ENCODE results near the gene PCGF3. TPM values are rescaled to one million over a fixed set of nuclear protein-coding genes. Genes with fewer than 3 reads are reported as not detected.

PCGF3 gene
- total and polyA plus RNA-seq, 9 donors, result 38.9 to 79.4 (median 56.1) TPM

DNA sequence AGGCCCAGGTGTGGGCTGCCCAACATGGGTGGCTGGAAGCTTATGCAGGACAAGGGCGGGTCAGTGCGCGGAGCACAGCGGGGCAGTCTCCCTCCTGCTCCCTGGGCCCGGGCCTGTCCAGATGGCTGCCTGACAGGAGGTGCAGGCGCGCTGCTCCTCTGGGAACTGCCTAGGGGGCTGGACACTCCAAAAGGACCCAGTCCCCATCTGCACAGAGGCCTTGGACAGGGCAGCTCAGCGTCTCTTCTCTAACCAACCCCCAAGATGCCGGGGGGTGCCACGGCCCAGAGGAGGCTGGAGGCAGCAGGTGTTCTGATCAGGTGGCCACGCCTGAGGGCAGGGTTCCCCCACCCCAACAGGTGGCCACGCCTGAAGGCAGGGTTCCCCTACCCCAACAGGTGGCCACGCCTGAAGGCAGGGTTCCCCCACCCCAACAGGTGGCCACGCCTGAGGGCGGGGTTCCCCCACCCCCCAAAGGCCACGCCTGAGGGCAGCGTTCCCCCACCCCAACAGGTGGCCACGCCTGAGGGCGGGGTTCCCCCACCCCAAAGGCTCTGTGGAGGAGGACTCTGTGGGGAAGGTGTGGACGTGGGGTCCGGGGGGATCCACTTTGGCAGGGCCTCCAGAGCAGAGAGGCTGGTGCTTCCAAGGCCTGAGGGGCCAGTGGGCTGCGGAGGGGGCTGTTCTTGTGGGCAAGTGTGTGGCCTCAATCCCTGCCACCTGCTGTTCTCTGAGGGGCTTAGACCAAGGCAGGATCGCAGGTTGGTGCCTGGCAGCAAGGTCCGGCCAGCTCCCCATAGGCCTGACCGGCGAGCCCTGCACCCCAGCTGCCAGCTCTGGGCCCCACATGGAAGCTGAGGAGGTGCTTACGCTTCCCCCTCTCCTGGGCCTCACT is 84.2 kb downstream of the PCGF3 start:
- Histone ChIP-seq H3K4me1 (ENCODE audit: control insufficient read depth, insufficient read depth, low read length) (peaks cover 32% of the 10 kb centered on the region), H3K4me3 (ENCODE audit: low read length) (no peak overlapping the region), H3K9me3 (replicated peaks; ENCODE audit: control insufficient read depth, low read depth, low read length) (no peaks in the 10 kb centered on the region), H3K27ac (ENCODE audit: low read length) (no peak overlapping the region), H3K36me3 (ENCODE audit: control insufficient read depth, insufficient read depth, low read length) (no peaks in the 10 kb centered on the region), H3K27me3 (ENCODE audit: control insufficient read depth, insufficient read depth, low read length) (peaks cover 86% of the 10 kb centered on the region)
- DNase-seq, result no peak
- WGBS (ENCODE audit: insufficient coverage), result 75% methylated on average over 16 of the region's 27 CpGs

DNA sequence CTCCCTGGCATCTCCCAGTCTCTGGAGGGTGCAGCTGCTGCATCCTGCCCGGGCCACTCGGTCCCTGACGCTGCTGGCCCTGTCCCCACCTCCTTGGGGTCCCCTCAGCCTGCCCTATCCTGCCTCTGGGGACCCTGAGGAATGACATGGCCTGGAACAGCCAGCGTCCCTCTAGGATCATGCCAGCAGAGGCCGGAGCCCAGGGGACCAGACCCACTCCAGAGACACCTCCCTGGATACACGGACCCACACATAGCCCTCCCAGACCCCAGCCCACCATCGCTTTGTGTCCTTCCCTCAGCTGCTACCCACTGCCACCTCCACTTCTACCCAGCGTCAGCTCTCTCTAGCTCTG is 84.8 kb downstream of the PCGF3 start:
- WGBS (ENCODE audit: insufficient coverage), result 60% methylated on average over 8 of the region's 8 CpGs
- Histone ChIP-seq H3K9me3 (replicated peaks; ENCODE audit: control insufficient read depth, low read depth, low read length) (no peaks in the 10 kb centered on the region), H3K4me3 (ENCODE audit: low read length) (no peak overlapping the region), H3K4me1 (ENCODE audit: control insufficient read depth, insufficient read depth, low read length) (peaks cover 29% of the 10 kb centered on the region), H3K27me3 (ENCODE audit: control insufficient read depth, insufficient read depth, low read length) (peaks cover 86% of the 10 kb centered on the region), H3K27ac (ENCODE audit: low read length) (no peak overlapping the region), H3K36me3 (ENCODE audit: control insufficient read depth, insufficient read depth, low read length) (no peaks in the 10 kb centered on the region)
- DNase-seq, result no peak

DNA sequence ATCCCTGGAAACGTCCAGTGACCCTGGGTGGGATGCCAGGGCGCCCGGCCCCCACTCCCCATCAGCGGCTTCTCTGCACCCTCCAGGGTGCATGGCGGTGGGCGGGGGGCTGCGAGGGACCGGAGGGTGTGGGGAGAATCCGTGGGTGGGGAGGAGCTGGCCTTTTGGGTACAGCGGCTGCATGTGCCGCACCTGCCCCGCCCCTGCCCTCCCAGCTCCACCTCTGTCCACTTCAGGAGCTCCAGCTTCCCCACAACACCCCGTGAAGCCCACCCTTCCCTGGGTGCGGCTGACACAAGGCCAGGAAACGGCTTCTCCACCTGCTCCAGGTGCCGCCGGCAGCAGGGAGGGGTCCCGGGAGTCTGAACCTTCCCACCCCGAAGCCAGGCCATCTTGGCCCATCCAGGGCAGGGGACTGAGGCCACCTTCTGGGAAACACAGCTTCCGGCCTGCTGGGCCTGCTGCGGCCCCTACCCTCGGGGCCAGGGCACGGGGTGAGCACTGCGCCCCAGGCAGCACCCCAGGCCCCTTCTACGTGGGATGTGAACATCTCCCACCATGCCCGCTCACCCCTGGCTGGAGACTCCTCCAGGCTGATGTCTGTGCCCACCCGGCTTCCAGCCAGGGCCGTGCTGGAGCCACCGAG is 85.7 kb downstream of the PCGF3 start:
- peaks cover 24% of the 10 kb centered on the region for H3K4me1 ChIP-seq (ENCODE audit: control insufficient read depth, insufficient read depth, low read length)
- no peaks in the 10 kb centered on the region for H3K9me3 ChIP-seq (replicated peaks; ENCODE audit: control insufficient read depth, low read depth, low read length)
- DNase-seq, result no peak
- H3K4me3 ChIP-seq (ENCODE audit: low read length), result no peak overlapping the region
- H3K36me3 ChIP-seq (ENCODE audit: control insufficient read depth, insufficient read depth, low read length), result no peaks in the 10 kb centered on the region
- H3K27ac ChIP-seq (ENCODE audit: low read length), result no peak overlapping the region
- peaks cover 86% of the 10 kb centered on the region for H3K27me3 ChIP-seq (ENCODE audit: control insufficient read depth, insufficient read depth, low read length)
- WGBS (ENCODE audit: insufficient coverage), result 51% methylated on average over 18 of the region's 29 CpGs

DNA sequence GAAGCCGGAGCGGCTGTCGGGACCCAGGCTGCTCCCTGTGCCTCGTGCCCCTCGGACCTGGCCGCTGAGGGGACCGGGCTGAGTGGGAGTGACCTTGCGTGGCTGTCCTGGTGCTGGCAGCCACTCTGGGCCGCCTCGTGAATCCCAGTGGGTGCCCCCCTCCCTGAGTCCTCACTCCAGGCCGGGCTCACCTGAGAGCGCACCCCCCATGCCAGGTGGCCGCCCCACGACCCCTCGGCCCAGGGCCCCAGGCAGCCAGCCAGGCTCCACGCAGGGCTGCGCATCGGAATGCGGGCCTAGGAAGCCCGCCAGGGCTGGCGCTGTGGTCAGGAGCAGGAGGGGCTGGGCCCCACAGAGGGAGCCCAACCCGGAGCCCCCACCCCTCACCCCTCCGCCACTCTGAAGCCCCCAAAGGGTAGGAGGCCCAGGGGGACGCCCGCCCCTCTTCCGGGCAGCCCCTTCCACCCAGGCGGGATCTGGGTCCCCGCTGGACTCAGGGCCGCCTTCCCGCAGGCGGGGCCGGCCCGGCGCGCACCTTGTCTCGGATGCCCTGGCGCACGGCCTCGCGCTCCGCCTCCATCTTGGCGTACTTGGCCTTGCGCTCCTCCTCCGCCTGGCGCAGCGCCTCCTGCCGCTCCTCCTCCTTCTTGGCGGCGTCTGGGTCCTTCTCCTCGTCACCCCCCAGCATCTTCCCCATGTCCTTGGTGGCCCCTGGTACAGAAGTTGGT is 86.4 kb downstream of the PCGF3 start:
- H3K36me3 ChIP-seq (ENCODE audit: control insufficient read depth, insufficient read depth, low read length), result no peaks in the 10 kb centered on the region
- H3K9me3 ChIP-seq (replicated peaks; ENCODE audit: control insufficient read depth, low read depth, low read length), result no peaks in the 10 kb centered on the region
- DNase-seq, result peak; percentile 58
- WGBS (ENCODE audit: insufficient coverage), result 9% methylated on average over 46 of the region's 50 CpGs
- H3K4me3 ChIP-seq (ENCODE audit: low read length), result no peak overlapping the region
- no peak overlapping the region for H3K27ac ChIP-seq (ENCODE audit: low read length)
- peaks cover 86% of the 10 kb centered on the region for H3K27me3 ChIP-seq (ENCODE audit: control insufficient read depth, insufficient read depth, low read length)
- peaks cover 19% of the 10 kb centered on the region for H3K4me1 ChIP-seq (ENCODE audit: control insufficient read depth, insufficient read depth, low read length)

DNA sequence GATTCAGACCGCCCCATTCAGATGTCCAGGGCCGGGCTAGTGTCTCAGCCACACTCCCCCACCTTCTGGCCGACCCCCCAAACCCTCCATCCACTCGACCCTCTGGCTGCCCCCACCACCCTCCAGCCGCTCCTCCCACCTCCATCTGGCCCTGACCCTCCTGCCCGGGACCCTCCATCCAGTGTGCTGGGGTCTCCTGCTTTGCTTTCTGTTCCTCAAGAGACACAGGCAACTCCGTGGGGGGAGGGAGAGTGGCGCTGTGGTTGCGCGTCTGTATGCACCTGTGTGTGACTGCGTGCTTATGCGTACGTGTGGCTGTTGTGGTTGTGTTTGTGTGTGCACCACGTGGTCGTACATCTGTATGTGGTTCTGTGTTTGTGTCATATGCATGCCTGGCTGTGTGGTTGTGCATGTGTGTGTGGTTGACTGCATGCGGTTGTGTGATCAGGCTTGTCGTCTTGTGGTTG is 87.0 kb downstream of the PCGF3 start:
- Histone ChIP-seq H3K27me3 (ENCODE audit: control insufficient read depth, insufficient read depth, low read length) (peaks cover 83% of the 10 kb centered on the region), H3K36me3 (ENCODE audit: control insufficient read depth, insufficient read depth, low read length) (no peaks in the 10 kb centered on the region), H3K4me3 (ENCODE audit: low read length) (no peak overlapping the region), H3K9me3 (replicated peaks; ENCODE audit: control insufficient read depth, low read depth, low read length) (no peaks in the 10 kb centered on the region), H3K4me1 (ENCODE audit: control insufficient read depth, insufficient read depth, low read length) (peaks cover 19% of the 10 kb centered on the region), H3K27ac (ENCODE audit: low read length) (no peak overlapping the region)
- DNase-seq, result no peak
- 41% methylated on average over 13 of the region's 17 CpGs for WGBS (ENCODE audit: insufficient coverage)

DNA sequence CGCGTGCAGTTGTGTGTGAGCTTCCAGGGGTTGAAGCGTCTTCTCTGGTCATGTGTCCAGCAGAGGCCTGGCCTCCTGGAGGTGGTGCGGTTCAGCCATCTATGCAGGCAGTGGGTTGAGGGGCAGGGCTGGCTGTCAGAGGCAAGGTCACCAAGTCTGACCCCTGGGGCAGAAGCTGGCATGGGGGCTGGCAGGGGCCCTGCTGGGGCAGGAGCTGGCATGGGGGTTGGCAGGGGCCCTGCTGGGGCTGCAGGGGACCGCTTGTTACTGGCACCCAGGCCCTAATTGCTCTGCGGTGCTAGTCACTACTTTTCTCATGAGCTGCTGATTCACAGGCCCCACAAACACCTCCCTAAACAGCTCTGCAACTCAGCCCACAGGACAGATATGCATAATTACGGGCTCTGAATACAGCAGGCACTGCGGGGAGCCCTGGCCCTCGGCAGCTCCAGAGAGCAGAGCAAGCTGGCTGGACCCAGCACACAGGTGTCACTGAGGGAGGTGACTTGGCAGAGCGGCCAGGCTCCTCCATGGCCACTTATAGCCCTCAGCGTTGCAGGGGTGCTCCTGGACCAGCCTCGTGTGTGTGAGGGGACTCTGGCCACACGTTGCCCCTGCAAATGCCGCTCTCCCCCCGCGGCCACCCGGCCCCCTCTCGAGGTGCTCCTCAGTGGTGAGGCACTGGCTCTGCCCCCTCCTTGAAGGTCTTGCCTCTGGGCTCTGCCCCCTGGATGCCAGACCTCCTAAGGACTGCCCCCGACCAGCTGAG is 87.6 kb downstream of the PCGF3 start:
- DNase-seq, result no peak
- H3K27ac ChIP-seq (ENCODE audit: low read length), result no peak overlapping the region
- WGBS (ENCODE audit: insufficient coverage), result 48% methylated on average over 16 of the region's 19 CpGs
- H3K9me3 ChIP-seq (replicated peaks; ENCODE audit: control insufficient read depth, low read depth, low read length), result no peaks in the 10 kb centered on the region
- no peaks in the 10 kb centered on the region for H3K36me3 ChIP-seq (ENCODE audit: control insufficient read depth, insufficient read depth, low read length)
- H3K4me1 ChIP-seq (ENCODE audit: control insufficient read depth, insufficient read depth, low read length), result peaks cover 19% of the 10 kb centered on the region
- no peak overlapping the region for H3K4me3 ChIP-seq (ENCODE audit: low read length)
- peaks cover 80% of the 10 kb centered on the region for H3K27me3 ChIP-seq (ENCODE audit: control insufficient read depth, insufficient read depth, low read length)

DNA sequence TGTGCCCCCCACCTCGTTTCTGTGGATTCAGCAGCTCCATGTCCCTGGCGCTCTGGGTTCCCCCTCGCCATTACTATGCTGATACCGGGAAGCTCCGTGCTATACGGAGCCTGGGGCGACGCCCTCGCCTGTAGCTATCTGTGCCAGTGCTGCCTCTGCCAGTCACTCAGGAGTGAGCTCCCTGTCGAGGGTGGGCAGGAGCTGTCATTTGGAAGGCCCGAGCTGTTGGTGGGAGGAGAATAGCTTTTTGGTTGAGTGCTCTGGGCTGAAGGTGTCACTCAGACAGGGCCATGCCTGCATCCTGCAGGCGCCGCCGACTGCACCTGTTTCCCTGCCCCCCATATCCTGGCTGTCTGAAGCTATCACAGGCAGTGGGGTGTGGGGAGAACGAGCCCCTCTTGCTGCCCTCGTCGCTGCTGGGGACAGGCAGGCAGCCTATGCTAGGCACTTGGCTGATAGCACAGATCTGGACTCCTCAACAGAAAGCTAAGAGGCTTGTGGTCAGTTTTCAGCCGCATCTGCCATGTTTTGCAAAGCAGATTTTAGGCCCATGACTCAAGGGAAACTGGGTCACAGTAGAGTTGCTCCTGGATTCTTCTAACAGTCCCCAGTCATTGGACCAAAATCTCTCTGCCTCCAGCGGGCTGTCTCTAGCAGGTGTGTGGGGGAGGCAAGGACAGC is 88.4 kb downstream of the PCGF3 start:
- no peaks in the 10 kb centered on the region for H3K36me3 ChIP-seq (ENCODE audit: control insufficient read depth, insufficient read depth, low read length)
- H3K27me3 ChIP-seq (ENCODE audit: control insufficient read depth, insufficient read depth, low read length), result peaks cover 74% of the 10 kb centered on the region
- peaks cover 19% of the 10 kb centered on the region for H3K4me1 ChIP-seq (ENCODE audit: control insufficient read depth, insufficient read depth, low read length)
- WGBS (ENCODE audit: insufficient coverage), result 21% methylated on average over 13 of the region's 19 CpGs
- H3K27ac ChIP-seq (ENCODE audit: low read length), result no peak overlapping the region
- no peak overlapping the region for H3K4me3 ChIP-seq (ENCODE audit: low read length)
- H3K9me3 ChIP-seq (replicated peaks; ENCODE audit: control insufficient read depth, low read depth, low read length), result no peaks in the 10 kb centered on the region
- no peak for DNase-seq

DNA sequence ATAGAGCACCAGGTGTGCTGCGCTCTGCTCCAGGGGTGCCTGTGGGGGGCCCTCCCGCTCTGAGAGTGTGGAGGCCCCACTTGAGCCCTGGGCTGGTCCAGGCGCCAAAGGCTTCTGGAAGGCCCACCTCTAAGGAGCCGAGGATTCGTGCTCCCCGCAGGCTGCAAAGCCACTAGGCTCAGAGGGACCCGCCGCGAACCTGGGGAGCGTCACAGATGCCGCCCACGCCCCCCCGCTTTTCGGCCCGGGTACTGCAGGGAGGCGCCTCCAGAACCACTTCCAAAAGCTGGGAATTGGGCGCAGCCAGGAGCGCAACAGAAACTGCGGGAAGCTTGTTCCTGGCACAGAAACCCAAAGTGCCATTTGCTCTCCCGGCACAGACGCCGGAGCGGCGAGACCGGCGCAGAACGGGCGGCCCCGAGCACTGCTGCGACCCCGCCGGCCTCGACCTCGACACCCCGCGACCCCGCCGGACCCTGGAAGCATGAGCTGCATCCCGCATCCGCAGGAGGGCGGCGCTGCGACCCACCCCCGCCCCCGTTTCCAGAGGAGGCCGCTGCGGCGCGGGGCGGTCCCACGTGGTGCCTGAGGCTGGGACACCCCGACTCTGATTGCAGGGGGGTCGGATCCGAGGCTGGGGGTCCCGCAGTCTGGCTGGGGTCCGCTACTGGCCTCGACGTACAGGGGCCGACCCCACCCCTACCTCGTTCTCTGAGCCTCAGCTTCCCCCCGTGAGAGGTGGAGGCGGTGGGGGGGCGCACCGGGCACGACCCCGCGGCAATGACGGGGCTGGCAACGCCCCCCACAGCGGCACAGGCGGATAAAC is 89.5 kb downstream of the PCGF3 start:
- H3K4me3 ChIP-seq (ENCODE audit: low read length), result no peak overlapping the region
- H3K9me3 ChIP-seq (replicated peaks; ENCODE audit: control insufficient read depth, low read depth, low read length), result no peaks in the 10 kb centered on the region
- no peak overlapping the region for H3K27ac ChIP-seq (ENCODE audit: low read length)
- 1% methylated on average over 55 of the region's 71 CpGs for WGBS (ENCODE audit: insufficient coverage)
- no peaks in the 10 kb centered on the region for H3K36me3 ChIP-seq (ENCODE audit: control insufficient read depth, insufficient read depth, low read length)
- DNase-seq, result no peak
- peaks cover 14% of the 10 kb centered on the region for H3K4me1 ChIP-seq (ENCODE audit: control insufficient read depth, insufficient read depth, low read length)
- H3K27me3 ChIP-seq (ENCODE audit: control insufficient read depth, insufficient read depth, low read length), result peaks cover 73% of the 10 kb centered on the region

DNA sequence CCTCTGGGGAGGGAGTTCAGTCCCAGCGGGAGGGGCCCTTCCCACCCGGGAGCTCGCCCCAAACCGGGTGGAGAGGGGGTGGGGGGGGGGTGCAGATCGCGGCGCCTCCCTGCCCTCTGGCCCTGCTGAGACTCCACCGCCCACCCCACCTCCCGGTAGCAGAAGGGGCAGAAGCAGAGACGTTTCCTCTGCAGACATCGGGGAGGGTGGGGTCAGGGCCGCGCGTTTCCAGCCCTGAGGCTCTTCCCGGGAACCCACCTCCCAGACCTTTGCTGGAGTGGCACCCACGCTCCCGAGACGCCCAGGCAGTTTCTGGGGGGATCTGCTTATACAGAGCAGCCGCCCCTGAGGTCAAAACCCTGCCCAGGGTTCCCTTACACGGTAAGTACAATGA is 90.1 kb downstream of the PCGF3 start:
- Histone ChIP-seq H3K4me1 (ENCODE audit: control insufficient read depth, insufficient read depth, low read length) (peaks cover 9% of the 10 kb centered on the region), H3K27ac (ENCODE audit: low read length) (no peak overlapping the region), H3K27me3 (ENCODE audit: control insufficient read depth, insufficient read depth, low read length) (peaks cover 70% of the 10 kb centered on the region), H3K36me3 (ENCODE audit: control insufficient read depth, insufficient read depth, low read length) (no peaks in the 10 kb centered on the region), H3K4me3 (ENCODE audit: low read length) (no peak overlapping the region), H3K9me3 (replicated peaks; ENCODE audit: control insufficient read depth, low read depth, low read length) (no peaks in the 10 kb centered on the region)
- DNase-seq, result no peak
- 8% methylated on average over 6 of the region's 20 CpGs for WGBS (ENCODE audit: insufficient coverage)

All from muscle of leg (tissue), 11 donors.